NCI-H69 (cell line): ENCODE data around the gene ZNF777.
"Not testable (repeated sequence)": the region's sequence is repeated elsewhere in the genome, so short reads cannot be mapped to it uniquely, and the experiment has no call there.

Source experiments
- DNase-seq: peaks from one replicate; lab custom pipeline; 2025; lab: John Stamatoyannopoulos, UW

ZNF777 gene

DNA sequence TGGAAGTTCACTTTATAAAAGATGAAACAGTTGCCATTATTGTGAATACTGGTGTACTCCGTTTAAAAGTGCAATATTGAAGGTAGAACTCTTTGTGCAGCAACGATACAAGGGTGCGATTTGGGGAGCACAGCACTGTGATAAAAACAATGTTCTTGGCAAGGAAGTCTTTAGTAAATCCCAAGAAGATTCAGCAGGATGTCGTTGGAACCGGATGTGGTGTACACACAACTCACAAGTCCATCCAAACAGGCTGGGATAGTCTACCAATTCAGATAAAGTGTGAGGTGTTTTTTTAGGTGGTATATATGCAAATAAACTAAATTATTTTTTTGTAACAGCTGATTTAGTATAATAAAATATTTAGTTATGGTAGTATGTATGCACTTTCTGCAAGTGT, 46.7 kb downstream of the ZNF777 start:
- no peak for DNase-seq

DNA sequence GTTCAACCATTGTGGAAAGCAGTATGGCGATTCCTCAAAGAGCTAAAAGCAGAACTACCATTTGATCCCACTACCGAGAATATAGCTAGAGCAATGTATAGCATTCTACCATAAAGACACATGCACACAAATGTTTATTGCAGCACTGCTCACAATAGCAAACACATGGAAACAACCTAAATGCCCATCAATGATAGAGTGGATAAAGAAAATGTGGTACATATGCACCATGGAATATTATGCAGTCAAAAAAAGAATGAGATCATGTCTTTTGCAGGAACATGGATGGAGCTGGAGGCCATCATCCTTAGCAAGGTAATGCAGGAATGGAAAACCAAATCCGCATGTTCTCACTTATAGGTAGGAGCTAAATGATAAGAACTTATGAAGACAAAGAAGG, 47.8 kb downstream of the ZNF777 start:
- DNase-seq = not testable (repeated sequence)

DNA sequence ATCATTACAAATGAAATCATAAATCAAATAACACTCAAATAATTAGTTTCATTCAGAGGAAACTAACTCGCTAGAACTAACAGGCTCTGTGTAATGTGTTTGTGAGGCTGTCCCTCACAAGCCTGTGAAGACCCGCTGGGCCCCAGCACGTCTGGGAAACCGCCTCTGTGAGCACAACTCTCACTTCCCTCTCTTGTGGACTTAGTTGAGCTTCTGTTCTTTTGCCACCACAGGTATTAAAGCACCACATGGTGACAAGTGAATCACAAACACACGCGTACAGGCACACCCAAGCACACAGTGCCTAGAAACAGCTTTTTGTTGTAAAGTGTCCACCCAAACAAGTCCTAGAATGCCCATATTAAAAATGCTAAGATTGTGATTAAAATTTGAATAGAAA, 51.0 kb downstream of the ZNF777 start:
- DNase-seq = no peak

DNA sequence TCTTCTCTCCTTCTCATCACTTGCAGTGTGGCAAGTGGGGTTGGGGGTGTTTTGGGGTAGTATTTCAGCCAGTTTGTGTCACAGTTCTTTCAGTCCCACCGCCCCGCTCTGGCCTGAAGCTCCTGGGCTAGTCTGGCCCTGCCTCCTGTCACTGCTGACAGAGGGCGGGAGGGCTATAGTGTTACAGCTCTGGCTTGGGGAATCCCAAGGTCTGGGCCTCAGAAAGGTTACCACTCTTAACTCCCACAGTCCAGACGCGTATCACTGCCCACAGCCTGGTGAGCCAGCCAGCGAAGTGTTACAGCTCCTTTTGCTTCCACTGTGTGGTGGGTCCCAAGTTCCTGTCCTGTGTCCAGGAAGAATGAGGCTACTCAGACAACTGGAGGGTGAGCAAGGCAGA, 56.0 kb downstream of the ZNF777 start:
- no peak for DNase-seq

DNA sequence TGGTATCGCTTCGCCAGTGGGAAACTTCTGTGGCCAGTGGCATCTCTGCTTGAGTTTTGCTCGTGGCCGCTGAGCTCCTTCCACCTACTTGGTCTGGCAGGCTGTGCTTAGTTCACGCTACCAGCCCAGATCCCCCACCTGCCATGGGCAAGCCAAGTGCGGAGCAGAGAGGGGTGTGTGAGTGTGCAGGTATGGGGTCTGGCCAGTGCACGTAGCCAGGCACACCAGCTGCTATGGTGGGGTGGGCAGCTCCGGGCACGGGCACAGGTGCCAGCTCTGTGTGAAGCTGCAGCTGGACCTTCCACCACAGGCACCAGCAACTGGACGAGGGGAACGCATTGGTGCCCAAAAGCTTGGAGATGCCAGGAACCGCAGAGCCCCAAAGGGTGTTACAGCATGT, 56.5 kb downstream of the ZNF777 start:
- DNase-seq = no peak

DNA sequence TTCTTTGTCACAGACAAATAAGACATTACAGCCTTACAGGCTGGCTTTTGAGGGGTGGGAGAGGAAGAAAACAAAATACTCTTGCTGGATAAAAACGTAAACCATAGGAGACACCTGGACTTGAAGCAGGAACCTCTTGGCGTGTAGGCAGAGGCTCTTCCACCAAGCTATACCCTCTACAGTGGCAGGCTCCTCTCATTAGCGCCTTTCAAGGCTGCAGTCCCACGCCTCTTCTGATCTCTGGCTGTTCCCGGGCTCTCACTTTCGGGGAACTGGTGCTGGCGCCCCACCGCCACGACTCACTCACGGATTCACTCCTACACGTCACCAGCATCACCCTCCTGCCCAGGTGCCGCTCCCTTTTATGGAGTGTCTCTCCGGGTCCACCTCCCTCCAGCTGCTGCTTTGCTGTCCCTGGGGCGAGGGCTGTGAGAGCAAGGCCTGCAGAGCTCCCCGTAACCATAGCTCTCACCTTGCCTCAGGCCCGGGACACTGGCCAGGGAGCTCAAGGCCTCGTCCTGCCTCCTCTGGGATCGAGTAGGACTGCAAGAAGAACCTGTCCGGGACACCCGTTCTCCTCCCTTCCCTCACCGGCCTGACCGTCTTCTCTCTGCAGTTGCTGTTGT, 62.6 kb downstream of the ZNF777 start:
- DNase-seq = peak; percentile 67

DNA sequence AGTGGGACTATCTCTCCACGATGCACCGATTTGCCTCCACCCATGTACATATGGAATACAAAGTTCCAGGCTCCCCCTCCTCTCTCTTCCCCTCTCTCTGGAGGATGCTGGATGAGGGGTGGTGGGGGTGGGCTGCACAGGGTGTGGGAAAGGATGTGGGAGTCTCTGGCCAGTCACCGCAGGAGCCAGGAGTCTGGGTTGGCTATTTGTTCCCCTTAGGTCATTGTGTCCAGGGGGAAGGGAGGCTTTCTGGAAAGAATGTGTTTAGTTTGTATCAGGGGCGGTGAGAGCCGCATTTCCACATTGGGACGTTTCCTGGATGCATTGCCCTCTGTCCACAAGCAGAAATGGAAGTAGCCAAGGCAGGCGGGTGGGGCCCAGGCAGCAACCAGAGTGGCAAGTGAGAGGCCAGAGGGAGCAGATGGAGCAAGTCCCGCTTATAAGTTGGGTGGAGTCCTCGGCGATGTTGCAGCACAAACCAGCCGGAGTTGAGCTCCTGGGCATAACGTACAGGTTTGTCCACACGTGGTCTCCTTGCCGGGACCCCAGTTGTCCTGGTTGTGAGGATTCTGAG, 63.3 kb downstream of the ZNF777 start:
- DNase-seq = peak; percentile 47

DNA sequence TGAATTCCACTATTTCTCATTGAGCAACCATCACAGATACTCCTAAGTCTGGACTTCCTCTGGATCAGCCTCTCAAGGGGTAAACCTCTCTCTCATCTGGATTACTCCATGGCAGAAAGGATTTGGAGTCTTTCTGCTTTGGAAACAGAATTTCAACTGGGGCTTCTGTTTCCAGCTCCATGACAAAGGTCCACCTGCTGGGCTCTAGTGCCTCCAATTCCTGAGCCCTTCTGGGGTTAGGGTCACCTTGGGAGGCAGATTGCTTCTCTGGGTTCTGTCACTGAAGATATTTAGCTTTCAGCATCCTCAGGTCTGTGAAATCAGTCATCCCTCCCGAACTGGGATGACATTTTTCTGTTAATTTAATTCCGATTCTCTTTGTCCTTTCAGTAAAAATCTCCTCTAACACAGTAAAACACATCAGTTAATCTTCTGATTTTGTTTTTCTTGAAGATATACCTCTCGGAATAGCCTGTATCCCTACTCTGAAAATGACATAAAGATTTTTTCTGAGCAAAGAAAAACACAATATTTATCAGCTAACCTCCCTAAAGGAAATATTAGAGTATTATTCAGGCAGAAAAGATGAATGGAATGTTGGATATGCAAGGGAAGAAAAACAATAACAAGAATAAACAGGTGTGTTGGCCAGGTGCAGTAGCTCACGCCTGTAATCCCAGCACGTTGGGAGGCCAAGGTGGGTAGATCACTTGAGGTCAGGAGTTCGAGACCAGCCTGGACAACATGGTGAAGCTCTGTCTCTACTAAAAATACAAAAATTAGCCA, 72.1 kb downstream of the ZNF777 start:
- DNase-seq = not testable (repeated sequence)

DNA sequence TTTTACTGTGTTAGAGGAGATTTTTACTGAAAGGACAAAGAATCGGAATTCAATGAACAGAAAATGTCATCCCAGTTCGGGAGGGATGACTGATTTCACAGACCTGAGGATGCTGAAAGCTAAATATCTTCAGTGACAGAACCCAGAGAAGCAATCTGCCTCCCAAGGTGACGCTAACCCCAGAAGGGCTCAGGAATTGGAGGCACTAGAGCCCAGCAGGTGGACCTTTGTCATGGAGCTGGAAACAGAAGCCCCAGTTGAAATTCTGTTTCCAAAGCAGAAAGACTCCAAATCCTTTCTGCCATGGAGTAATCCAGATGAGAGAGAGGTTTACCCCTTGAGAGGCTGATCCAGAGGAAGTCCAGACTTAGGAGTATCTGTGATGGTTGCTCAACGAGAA, 74.3 kb downstream of the ZNF777 start:
- DNase-seq = not testable (repeated sequence)

DNA sequence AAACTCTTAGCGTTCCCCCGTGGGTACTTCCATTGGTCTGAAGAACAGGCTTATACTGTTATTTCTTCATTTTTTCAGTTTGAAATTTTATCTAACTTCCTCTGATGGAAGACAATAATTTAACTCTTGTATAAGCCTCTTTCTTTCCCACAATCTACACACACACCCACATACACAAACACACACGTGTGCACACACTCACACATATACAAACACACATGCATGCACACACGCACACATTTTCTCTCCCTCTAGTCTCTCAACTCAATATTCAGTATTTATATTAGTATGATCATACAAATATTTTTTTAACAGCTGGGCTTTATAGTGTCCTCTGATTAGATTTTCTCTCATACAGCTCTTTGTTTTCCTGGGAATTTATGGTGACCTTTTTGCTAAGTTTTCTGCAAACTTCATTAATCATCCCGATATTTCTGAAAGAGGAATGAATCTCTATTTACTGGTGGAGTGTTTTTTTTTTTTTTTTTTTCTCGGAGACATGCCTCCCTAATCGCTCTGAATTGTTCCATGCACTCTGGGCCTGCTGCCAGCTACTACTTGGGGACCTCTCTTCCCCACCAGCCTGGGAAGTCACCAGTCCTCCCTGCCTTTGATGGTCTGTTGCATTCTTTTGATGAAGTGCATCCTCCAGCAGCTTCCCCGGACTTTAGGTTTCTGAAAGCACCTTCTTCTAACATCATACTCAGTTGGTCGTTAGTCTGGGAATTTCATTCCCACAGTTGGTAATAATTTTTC, 75.5 kb downstream of the ZNF777 start:
- DNase-seq = peak; percentile 45
